H1 (cell line): ENCODE measurements around the gene CUL1. TPM values are rescaled to one million over a fixed set of nuclear protein-coding genes. Genes with fewer than 3 reads are reported as not detected.

Source experiments
- CTCF ChIA-PET: fragments of 300-600 bp; sonication (Branson Sonifier 250); formaldehyde crosslinking; loops from one replicate; lab custom pipeline; 2021; ENCODE audit not compliant: partially characterized antibody; lab: Charles Lee
- POLR2A ChIA-PET: fragments of 300-600 bp; sonication (Branson Sonifier 250); formaldehyde crosslinking; loops from one replicate; lab custom pipeline; 2021; ENCODE audit warnings: inconsistent platforms; ENCODE audit not compliant: partially characterized antibody; lab: Charles Lee
- DNase-seq, 2 experiments: peaks; one replicate each; pipeline versions ENCODE4 v3.0.0 to v3.0.0-alpha.2; 2010 to 2022; ENCODE audit warnings: low spot score in 2 of 2, low read depth in 1 of 2, mixed read lengths in 1 of 2
- FAIRE-seq: peaks from 2 replicates; lab custom pipeline; 2011; peaks lifted over from hg19 to GRCh38; lab: Jason Lieb, UNC
- H2AFZ ChIP-seq: 2 replicates; pipeline ENCODE4 v1.8.1; 2012; ENCODE audit warnings: low read length, inconsistent platforms
- H2AK5ac ChIP-seq: 2 replicates; pipeline ENCODE4 v1.6.1; 2013; ENCODE audit warnings: low read depth, low read length
- H2BK120ac ChIP-seq: replicated peaks from 2 replicates; pipeline ENCODE3; 2013; ENCODE audit warnings: low read depth, low read length, inconsistent platforms
- H2BK12ac ChIP-seq: 2 replicates; pipeline ENCODE4 v1.6.1; 2013; ENCODE audit warnings: low read depth, low read length
- H2BK15ac ChIP-seq: 2 replicates; pipeline ENCODE4 v1.6.1; 2013; ENCODE audit warnings: low read length
- H2BK20ac ChIP-seq: 2 replicates; pipeline ENCODE4 v1.6.1; 2013; ENCODE audit warnings: low read length
- H2BK5ac ChIP-seq: 2 replicates; pipeline ENCODE4 v1.6.1; 2013; ENCODE audit warnings: low read depth, low read length
- H3K14ac ChIP-seq: 2 replicates; pipeline ENCODE4 v1.6.1; 2013; ENCODE audit warnings: inconsistent platforms; ENCODE audit not compliant: insufficient read length
- H3K18ac ChIP-seq: 2 replicates; pipeline ENCODE4 v1.6.1; 2013; ENCODE audit warnings: low read length; ENCODE audit errors: extremely low read depth
- H3K23ac ChIP-seq: 2 replicates; pipeline ENCODE4 v1.6.1; 2013; ENCODE audit warnings: inconsistent platforms; ENCODE audit not compliant: insufficient read length
- H3K23me2 ChIP-seq: 2 replicates; pipeline ENCODE4 v1.6.1; 2013; ENCODE audit warnings: low read depth, low read length
- H3K27ac ChIP-seq: 2 replicates; pipeline ENCODE4 v1.6.1; 2011; ENCODE audit warnings: low read depth, low read length, inconsistent platforms
- H3K27me3 ChIP-seq, 4 experiments: replicated peaks in 1 of 4; 1 replicate in 1 of 4; 2 replicates in 3 of 4; pipeline versions ENCODE4 v1.6.1 to v1.8.1; 2011 to 2013; ENCODE audit warnings: low read length in 3 of 4, mild to moderate bottlenecking in 3 of 4, inconsistent platforms in 2 of 4, mixed read lengths in 2 of 4, moderate library complexity in 1 of 4; ENCODE audit not compliant: control insufficient read depth in 3 of 4, insufficient read depth in 3 of 4; ENCODE audit errors: extremely low read depth in 1 of 4
- H3K36me3 ChIP-seq, 4 experiments: 2 replicates each; pipeline versions ENCODE4 v1.6.1 to v1.8.1; 2011 to 2013; ENCODE audit warnings: mild to moderate bottlenecking in 4 of 4, low read length in 3 of 4, moderate library complexity in 2 of 4, control low read depth in 1 of 4, inconsistent platforms in 1 of 4; ENCODE audit not compliant: insufficient read depth in 4 of 4, control insufficient read depth in 2 of 4
- H3K4ac ChIP-seq: replicated peaks from 2 replicates; pipeline ENCODE3; 2013; ENCODE audit warnings: low read length, low read depth, mixed read lengths, inconsistent platforms; ENCODE audit not compliant: insufficient read length
- H3K4me1 ChIP-seq, 4 experiments: replicated peaks in 1 of 4; 1 replicate in 1 of 4; 2 replicates in 3 of 4; pipeline versions ENCODE4 v1.6.1 to v1.8.1; 2011 to 2013; ENCODE audit warnings: low read length in 3 of 4, inconsistent platforms in 2 of 4, mixed read lengths in 1 of 4; ENCODE audit not compliant: insufficient read depth in 4 of 4, control insufficient read depth in 3 of 4
- H3K4me2 ChIP-seq, 2 experiments: 2 replicates each; pipeline versions ENCODE4 v1.6.1 to v1.8.1; 2011 to 2013; ENCODE audit warnings: low read depth in 2 of 2, low read length in 2 of 2, control low read depth in 1 of 2, inconsistent platforms in 1 of 2, mild to moderate bottlenecking in 1 of 2; ENCODE audit not compliant: insufficient read depth in 1 of 2
- H3K4me3 ChIP-seq, 4 experiments: fragments of 200-600, 300-600 bp in 1 of 4; sonication (generic), shearing (Covaris generic), sonication (Bioruptor Twin) in 1 of 4; 2 replicates each; pipeline versions ENCODE4 v1.5.1 to v1.8.1; 2011 to 2016; ENCODE audit warnings: low read length in 4 of 4, low read depth in 3 of 4, control low read depth in 2 of 4, inconsistent platforms in 2 of 4, mild to moderate bottlenecking in 2 of 4, mixed read lengths in 1 of 4, moderate library complexity in 1 of 4; ENCODE audit not compliant: insufficient read depth in 2 of 4; ENCODE audit errors: extremely low read depth in 1 of 4
- H3K56ac ChIP-seq: replicated peaks from 2 replicates; pipeline ENCODE3; 2013; ENCODE audit warnings: low read depth, mild to moderate bottlenecking, mixed read lengths, low read length, inconsistent platforms; ENCODE audit not compliant: insufficient read length
- H3K79me1 ChIP-seq: 2 replicates; pipeline ENCODE4 v1.6.1; 2013; ENCODE audit warnings: low read depth, low read length, control low read depth
- H3K79me2 ChIP-seq, 2 experiments: 2 replicates each; pipeline versions ENCODE4 v1.6.1 to v1.8.1; 2012 to 2013; ENCODE audit warnings: low read length in 2 of 2, mild to moderate bottlenecking in 2 of 2, inconsistent platforms in 1 of 2; ENCODE audit not compliant: insufficient read depth in 2 of 2, control insufficient read depth in 1 of 2
- H3K9ac ChIP-seq, 4 experiments: replicated peaks in 1 of 4; 1 replicate in 1 of 4; 2 replicates in 3 of 4; pipeline versions ENCODE4 v1.6.1 to v1.8.1; 2011 to 2013; ENCODE audit warnings: low read depth in 3 of 4, low read length in 3 of 4, control low read depth in 2 of 4, mild to moderate bottlenecking in 2 of 4, moderate library complexity in 2 of 4, inconsistent platforms in 1 of 4; ENCODE audit errors: extremely low read depth in 1 of 4
- H3K9me3 ChIP-seq, 2 experiments: 2 replicates each; pipeline versions ENCODE4 v1.6.1 to v1.8.1; 2012 to 2013; ENCODE audit warnings: mild to moderate bottlenecking in 2 of 2, moderate library complexity in 2 of 2, control low read depth in 1 of 2, inconsistent platforms in 1 of 2, low read depth in 1 of 2, low read length in 1 of 2, mixed read lengths in 1 of 2; ENCODE audit not compliant: insufficient read depth in 2 of 2
- H4K20me1 ChIP-seq, 2 experiments: replicated peaks in 1 of 2; 2 replicates each; pipeline versions ENCODE3 to v1.8.1; 2011 to 2013; ENCODE audit warnings: inconsistent platforms in 2 of 2, low read length in 2 of 2, mild to moderate bottlenecking in 1 of 2; ENCODE audit not compliant: insufficient read depth in 2 of 2, control insufficient read depth in 1 of 2
- H4K5ac ChIP-seq: 2 replicates; pipeline ENCODE4 v1.6.1; 2013; ENCODE audit warnings: low read length, low read depth, mixed read lengths, inconsistent platforms; ENCODE audit not compliant: insufficient read length
- H4K8ac ChIP-seq: 2 replicates; pipeline ENCODE4 v1.8.0; 2013; ENCODE audit warnings: mild to moderate bottlenecking, moderate library complexity, low read length, inconsistent platforms; ENCODE audit not compliant: insufficient read depth; ENCODE audit errors: extremely low read depth
- H4K91ac ChIP-seq: replicated peaks from 2 replicates; pipeline ENCODE3; 2013; ENCODE audit warnings: low read length, mixed read lengths, inconsistent platforms; ENCODE audit not compliant: insufficient read length
- HDAC6 ChIP-seq: IDR thresholded peaks from one replicate; pipeline ENCODE4 v1.7.1; 2012; ENCODE audit warnings: low read depth, mild to moderate bottlenecking, inconsistent platforms, low read length, moderate library complexity
- RAD21 ChIP-seq, 2 experiments: IDR thresholded peaks in 1 of 2; conservative IDR thresholded peaks in 1 of 2; 2 replicates each; pipeline ENCODE4 v1.6.1; 2011; ENCODE audit warnings: low read depth in 2 of 2, low read length in 2 of 2, improper control_type of control experiment in 1 of 2, inconsistent platforms in 1 of 2, mild to moderate bottlenecking in 1 of 2, moderate library complexity in 1 of 2
- TEAD4 ChIP-seq: IDR thresholded peaks from 2 replicates; pipeline ENCODE4 v1.6.1; 2012; ENCODE audit warnings: low read depth, low read length, inconsistent platforms, mixed read lengths
- WGBS, 2 experiments: shearing (Covaris generic) in 1 of 2; methylation state at CpG; one replicate each; pipeline versions ENCODE4 v1.1.6 to v1.1.7; 2013 to 2015; ENCODE audit warnings: low lambda C conversion rate in 2 of 2, mixed read lengths in 2 of 2, inconsistent platforms in 1 of 2, low coverage in 1 of 2, missing lambda C conversion rate in 1 of 2; ENCODE audit not compliant: insufficient replicate concordance in 2 of 2, insufficient coverage in 1 of 2, insufficient read length in 1 of 2; ENCODE audit errors: extremely low coverage in 1 of 2, missing lambda C conversion rate in 1 of 2; 5-methylcytosine and 5-hydroxymethylcytosine counted together
- polyA plus RNA-seq, 7 experiments: library from polyadenylated mRNA; depleted of rRNA in 3 of 7; stranded (reverse) in 5 of 7; unstranded in 2 of 7; fragments of >200 nt in 5 of 7; fragments of 200-250 nt in 2 of 7; gene quantifications; 1 replicate in 5 of 7; 2 replicates in 1 of 7; 4 replicates in 1 of 7; pipeline versions ENCODE4 v1.2.1 to v1.2.3, GENCODE V29; 2011 to 2013; ENCODE audit warnings: missing spikeins in 2 of 7, mixed read lengths in 2 of 7
- total RNA-seq: library from RNA; stranded (reverse); fragmentation: NEBNext Ultra II Directional; extraction: Animal tissue kit (Norgen Biotek cat#: 25700); gene quantifications from 2 replicates; pipeline ENCODE4 v1.2.1, GENCODE V29; 2021

The CUL1 gene
- total and polyA plus RNA-seq, 2 of the 8 experiments (the other 6 are each of a cell fraction or from before 2014, with no cell fraction given), result 33.0 to 77.3 TPM

- peaks cover 6% of the 10 kb centered on the region; the same call in 1 of the 2 replicates for H3K79me1 ChIP-seq
- TF ChIP-seq RAD21 (IDR thresholded peaks at IDR 0.05 in 1 of 2, conservative IDR thresholded peaks at IDR 0.05 in 1 of 2; ENCODE audit: low read depth in 2 of 2, low read length in 2 of 2) (no peak), TEAD4 (no peak), HDAC6 (no peak)
- H2BK120ac ChIP-seq, result no peak overlapping the region
- no peak overlapping the region for H3K56ac ChIP-seq
- ChIA-PET POLR2A (interaction anchor here (1.2 kb wide), 1 partner anchor 55 kb away, joined by 3 read pairs; the partner anchor contains the start of gene CUL1), CTCF (interaction anchor here (0.8 to 1.9 kb wide), 6 partner anchors 12 to 217 kb away, joined by 3 to 6 read pairs (median 3); no protein-coding TSS in a partner anchor)
- no peak overlapping the region for H3K18ac ChIP-seq
- no peak overlapping the region for H4K8ac ChIP-seq
- H2BK15ac ChIP-seq, result no peak overlapping the region
- no peaks in the 10 kb centered on the region for H3K4me1 ChIP-seq
- no peak for FAIRE-seq
- no peak overlapping the region for H4K91ac ChIP-seq
- H3K14ac ChIP-seq, result no peak overlapping the region
- no peak overlapping the region for H2AFZ ChIP-seq
- no peak overlapping the region for H3K4ac ChIP-seq
- peaks cover 0 to 33% of the 10 kb centered on the region in 2 experiments; a peak in 2 of 4 replicates for H3K79me2 ChIP-seq
- no peak overlapping the region for H3K23ac ChIP-seq
- no peak overlapping the region for H2BK5ac ChIP-seq
- no peak overlapping the region for H4K5ac ChIP-seq
- no peaks in the 10 kb centered on the region for H3K9me3 ChIP-seq
- no peak for DNase-seq
- peaks cover 0 to 4% of the 10 kb centered on the region in 2 experiments for H4K20me1 ChIP-seq
- H3K4me3 ChIP-seq, result no peak overlapping the region
- no peaks in the 10 kb centered on the region for H3K27me3 ChIP-seq
- H2AK5ac ChIP-seq, result no peak overlapping the region
- WGBS, 2 experiments, result 85% methylated on average over 4 of the region's 4 CpGs; no CpG with 5 or more reads in 1 of the 2 experiments
- no peak overlapping the region for H2BK12ac ChIP-seq
- H3K36me3 ChIP-seq, result peaks cover 0 to 15% (median 0%) of the 10 kb centered on the region in 4 experiments; a peak in 3 of 8 replicates
- no peaks in the 10 kb centered on the region for H3K23me2 ChIP-seq
- no peak overlapping the region for H3K4me2 ChIP-seq
- no peak overlapping the region for H3K27ac ChIP-seq
- no peak overlapping the region for H2BK20ac ChIP-seq
- H3K9ac ChIP-seq, result no peak overlapping the region
These were observed 54.5 kb downstream of the CUL1 start for GRCh38 chr7:148753224-148753623.
